ENCODE data around the gene REM2. TPM values are rescaled to one million over a fixed set of nuclear protein-coding genes. Genes with fewer than 3 reads are reported as not detected.

REM2 gene
- total RNA-seq, 4 donors from 2014 or later = 0.83 to 1.6 TPM; not detected in 2

DNA sequence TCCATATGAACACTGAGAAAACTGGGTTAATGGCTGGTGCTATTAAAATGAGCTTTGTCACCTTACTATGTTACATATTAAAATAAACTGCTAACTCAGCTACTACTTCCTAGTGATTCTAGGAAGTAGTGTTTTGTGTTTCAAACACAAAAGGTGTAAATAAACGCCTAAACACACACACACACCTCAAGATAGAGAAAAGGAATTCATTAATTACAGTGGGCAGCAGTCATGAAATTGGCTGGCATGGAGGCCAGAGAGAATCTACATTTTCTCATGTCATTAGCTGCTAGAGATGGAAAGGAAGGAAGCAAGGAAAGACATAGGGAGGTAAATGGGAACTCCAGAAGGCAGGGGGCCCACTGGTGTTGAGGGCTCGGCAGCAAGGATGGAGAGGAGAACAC, 46.9 kb downstream of the REM2 start:
- Histone ChIP-seq H3K27me3 (no peaks in the 10 kb centered on the region), H3K4me1 (peaks cover 0 to 10% of the 10 kb centered on the region in 2 donors), H3K36me3 (no peaks in the 10 kb centered on the region), H3K9me3 (no peaks in the 10 kb centered on the region), H3K27ac (peak overlapping the region; percentile 87 to 90), H3K4me3 (peak overlapping the region; percentile 96 to 97)
- TF ChIP-seq, protein P1, sequence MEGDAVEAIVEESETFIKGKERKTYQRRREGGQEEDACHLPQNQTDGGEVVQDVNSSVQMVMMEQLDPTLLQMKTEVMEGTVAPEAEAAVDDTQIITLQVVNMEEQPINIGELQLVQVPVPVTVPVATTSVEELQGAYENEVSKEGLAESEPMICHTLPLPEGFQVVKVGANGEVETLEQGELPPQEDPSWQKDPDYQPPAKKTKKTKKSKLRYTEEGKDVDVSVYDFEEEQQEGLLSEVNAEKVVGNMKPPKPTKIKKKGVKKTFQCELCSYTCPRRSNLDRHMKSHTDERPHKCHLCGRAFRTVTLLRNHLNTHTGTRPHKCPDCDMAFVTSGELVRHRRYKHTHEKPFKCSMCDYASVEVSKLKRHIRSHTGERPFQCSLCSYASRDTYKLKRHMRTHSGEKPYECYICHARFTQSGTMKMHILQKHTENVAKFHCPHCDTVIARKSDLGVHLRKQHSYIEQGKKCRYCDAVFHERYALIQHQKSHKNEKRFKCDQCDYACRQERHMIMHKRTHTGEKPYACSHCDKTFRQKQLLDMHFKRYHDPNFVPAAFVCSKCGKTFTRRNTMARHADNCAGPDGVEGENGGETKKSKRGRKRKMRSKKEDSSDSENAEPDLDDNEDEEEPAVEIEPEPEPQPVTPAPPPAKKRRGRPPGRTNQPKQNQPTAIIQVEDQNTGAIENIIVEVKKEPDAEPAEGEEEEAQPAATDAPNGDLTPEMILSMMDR (IDR thresholded peaks at IDR 0.05) = no peak
- TF ChIP-seq POLR2A (IDR thresholded peaks at IDR 0.05) = no peak
- intact Hi-C loops (cut with DNase I; ENCODE audit: low total_unique reads) = no loop called here
- no peak for DNase-seq

DNA sequence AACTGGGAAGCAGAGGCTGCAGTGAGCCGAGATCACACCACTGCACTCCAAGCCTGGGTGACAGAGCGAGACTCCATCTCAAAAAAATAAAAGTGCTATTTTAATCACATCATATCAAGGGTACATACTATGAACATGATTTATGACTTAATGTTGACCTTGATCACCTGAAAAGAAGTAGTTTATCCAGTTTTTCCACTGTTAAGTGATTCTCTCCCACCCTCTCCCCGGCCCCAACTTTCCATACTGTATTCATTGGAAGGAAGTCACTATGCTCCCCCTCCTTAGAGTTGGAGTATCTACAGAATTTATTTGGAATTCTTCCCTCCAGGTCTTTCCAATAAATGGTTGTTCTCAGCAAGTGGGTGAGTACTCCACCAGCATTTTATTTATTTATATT, 49.1 kb downstream of the REM2 start:
- Histone ChIP-seq H3K36me3 (no peaks in the 10 kb centered on the region), H3K27me3 (no peaks in the 10 kb centered on the region), H3K27ac (no peak overlapping the region), H3K9me3 (no peaks in the 10 kb centered on the region), H3K4me3 (no peak overlapping the region), H3K4me1 (peaks cover 0 to 10% of the 10 kb centered on the region in 2 donors)
- TF ChIP-seq, protein P1 (IDR thresholded peaks at IDR 0.05) = no peak
- no peak for TF ChIP-seq POLR2A (IDR thresholded peaks at IDR 0.05)
- DNase-seq = no peak
- intact Hi-C loops (cut with DNase I; ENCODE audit: low total_unique reads) = no loop called here

DNA sequence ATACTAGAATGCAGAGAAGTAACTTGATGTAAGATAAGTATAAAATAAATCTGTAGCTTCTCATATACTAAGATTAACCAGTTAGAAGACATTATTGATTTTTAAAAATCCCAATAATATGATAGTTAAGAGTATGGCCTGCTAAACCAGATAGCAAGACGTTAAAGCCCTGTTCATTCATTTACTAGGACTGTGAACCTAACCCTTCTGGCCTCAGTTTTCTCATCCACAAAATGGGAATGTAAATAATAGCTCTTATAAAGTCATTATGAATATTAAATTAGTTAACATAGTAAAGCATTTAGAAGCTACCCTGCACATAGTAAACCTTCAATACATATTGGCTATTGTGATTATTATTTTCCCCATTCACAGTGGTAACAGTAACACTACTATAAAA, 52.1 kb downstream of the REM2 start:
- H3K27me3 ChIP-seq = no peaks in the 10 kb centered on the region
- H3K4me3 ChIP-seq = no peak overlapping the region
- intact Hi-C loops (cut with DNase I; ENCODE audit: low total_unique reads) = no loop called here
- no peaks in the 10 kb centered on the region for H3K9me3 ChIP-seq
- H3K27ac ChIP-seq = no peak overlapping the region
- no peaks in the 10 kb centered on the region for H3K4me1 ChIP-seq
- no peak for DNase-seq
- no peaks in the 10 kb centered on the region for H3K36me3 ChIP-seq
- TF ChIP-seq, protein P1 (IDR thresholded peaks at IDR 0.05) = no peak
- no peak for TF ChIP-seq POLR2A (IDR thresholded peaks at IDR 0.05)

Small RNAs within 50 kb of the gene (small RNA-seq; reads per million reads assigned to genes)
- gene RF00019 = not detected

Other genes with a start within 250 kb of the REM2 start
- gene OR6J1, start 238.9 kb upstream of the REM2 start, total RNA-seq = under 1 TPM in 1 of 4 donors, not detected in 3; 0.14 TPM
- 10 to 100 TPM; 38.3 to 87.8 (median 55.9) TPM for gene OXA1L, start 116.5 kb upstream of the REM2 start, total RNA-seq
- 10 to 100 TPM in 1 of 4 donors, 1 to 10 TPM in 3; 2.8 to 15.6 (median 6.8) TPM for gene SLC7A7, start 67.8 kb upstream of the REM2 start, total RNA-seq
- gene MRPL52, start 53.3 kb upstream of the REM2 start, total RNA-seq = 100 to 1,000 TPM in 1 of 4 donors, 10 to 100 TPM in 3; 14.3 to 255 (median 35.3) TPM
- 100 to 1,000 TPM in 3 of 4 donors, 10 to 100 TPM in 1; 66.6 to 233 (median 172) TPM for gene MMP14, start 46.6 kb upstream of the REM2 start, total RNA-seq
- gene LRP10, start 11.5 kb upstream of the REM2 start, total RNA-seq = 100 to 1,000 TPM in 1 of 4 donors, 10 to 100 TPM in 3; 27.4 to 140 (median 37.5) TPM
- gene RBM23, start 35.9 kb downstream of the REM2 start, total RNA-seq = 1,000 to 10,000 TPM in 2 of 4 donors, 100 to 1,000 TPM in 1, 10 to 100 TPM in 1; 49.7 to 2,239 (median 990) TPM
- 100 to 1,000 TPM in 1 of 4 donors, 10 to 100 TPM in 3; 57.9 to 126 (median 75.6) TPM for gene PRMT5, start 46.2 kb downstream of the REM2 start, total RNA-seq
- gene HAUS4, start 73.9 kb downstream of the REM2 start, total RNA-seq = 10 to 100 TPM; 30.0 to 65.3 (median 34.7) TPM
- 10 to 100 TPM in 3 of 4 donors, 1 to 10 TPM in 1; 6.8 to 51.7 (median 27.1) TPM for gene AJUBA, start 99.3 kb downstream of the REM2 start, total RNA-seq
- gene C14orf93, start 126.9 kb downstream of the REM2 start, total RNA-seq = 10 to 100 TPM in 2 of 4 donors, 1 to 10 TPM in 2; 7.2 to 18.6 (median 10.4) TPM
- 100 to 1,000 TPM in 2 of 4 donors, 10 to 100 TPM in 2; 18.4 to 121 (median 92.0) TPM for gene PSMB5, start 151.7 kb downstream of the REM2 start, total RNA-seq
- not detected for gene PSMB11, start 159.0 kb downstream of the REM2 start, total RNA-seq
- 10 to 100 TPM in 3 of 4 donors, 1 to 10 TPM in 1; 6.5 to 18.0 (median 13.8) TPM for gene CDH24, start 174.3 kb downstream of the REM2 start, total RNA-seq
- gene ACIN1, start 211.9 kb downstream of the REM2 start, total RNA-seq = 100 to 1,000 TPM in 2 of 4 donors, 10 to 100 TPM in 2; 52.3 to 194 (median 77.1) TPM
- 10 to 100 TPM; 12.3 to 41.6 (median 26.7) TPM for gene C14orf119, start 212.3 kb downstream of the REM2 start, total RNA-seq
- not detected for gene CIROP, start 221.8 kb downstream of the REM2 start, total RNA-seq
- not detected for gene CEBPE, start 236.0 kb downstream of the REM2 start, total RNA-seq